HG03066 (cell line): ENCODE data around the gene USP22.
"Not testable (repeated sequence)": the region's sequence is repeated elsewhere in the genome, so short reads cannot be mapped to it uniquely, and the experiment has no call there.

Experiments
- ATAC-seq: cut with Tn5 transposase; IDR thresholded peaks from one replicate; pipeline ENCODE4 v1.9.1; 2021; ENCODE audit warnings: low read depth; ENCODE audit not compliant: unreplicated experiment

USP22 gene

GRCh38 chr17:21053056-21053455 is 10.2 kb upstream of the USP22 start:
- not testable (repeated sequence) for ATAC-seq

GRCh38 chr17:21049457-21049856 is 6.6 kb upstream of the USP22 start:
- ATAC-seq = no peak

GRCh38 chr17:21046216-21046615 is 3.4 kb upstream of the USP22 start:
- ATAC-seq = no peak

GRCh38 chr17:21044971-21045370 is 2.2 kb upstream of the USP22 start:
- no peak for ATAC-seq

GRCh38 chr17:21043296-21044232 is 753 bp upstream of the USP22 start:
- peak; percentile 72 for ATAC-seq

- no peak for ATAC-seq
These were observed 912 bp downstream of the USP22 start for GRCh38 chr17:21041741-21042457.

GRCh38 chr17:21039839-21040575 is 2.8 kb downstream of the USP22 start:
- ATAC-seq = no peak

- ATAC-seq = no peak
These were observed 5.6 kb downstream of the USP22 start for GRCh38 chr17:21037117-21037803.

GRCh38 chr17:21036361-21036881 is 6.4 kb downstream of the USP22 start:
- ATAC-seq = no peak

- no peak for ATAC-seq
These were observed 7.4 kb downstream of the USP22 start for GRCh38 chr17:21035406-21035805.

- ATAC-seq = no peak
These were observed 8.2 kb downstream of the USP22 start for GRCh38 chr17:21034340-21035235.

GRCh38 chr17:21033350-21033749 is 9.5 kb downstream of the USP22 start:
- no peak for ATAC-seq

- ATAC-seq = no peak
These were observed 10.9 kb downstream of the USP22 start for GRCh38 chr17:21031756-21032396.

- ATAC-seq = no peak
These were observed 12.4 kb downstream of the USP22 start for GRCh38 chr17:21030375-21030774.

- ATAC-seq = no peak
These were observed 13.3 kb downstream of the USP22 start for GRCh38 chr17:21029515-21029914.

GRCh38 chr17:21029036-21029435 is 13.8 kb downstream of the USP22 start:
- no peak for ATAC-seq

- no peak for ATAC-seq
These were observed 14.6 kb downstream of the USP22 start for GRCh38 chr17:21028192-21028591.

- no peak for ATAC-seq
These were observed 15.8 kb downstream of the USP22 start for GRCh38 chr17:21027031-21027430.

- no peak for ATAC-seq
These were observed 17.4 kb downstream of the USP22 start for GRCh38 chr17:21025451-21025850.
